Heart right ventricle (tissue), 16 donors: Measurements from ENCODE around the gene FFAR4. TPM values are rescaled to one million over a fixed set of nuclear protein-coding genes. Genes with fewer than 3 reads are reported as not detected.

Experiments
- ATAC-seq, 8 donors: fragments of 200-7000 bp; cut with Tn5 transposase; one replicate each; pipeline ENCODE4 v1.9.1; 2020; ENCODE audit warnings: mild to moderate bottlenecking in 8 of 8, moderate library complexity in 8 of 8, moderate number of reproducible peaks in 1 of 8
- DNase-seq, 2 donors: peaks; one replicate each; pipeline ENCODE4 v3.0.0-alpha.2; 2020
- H3K27ac ChIP-seq, 10 donors: fragments of 200-600 bp; sonication (generic) in 2 of 10; one replicate each; pipeline versions ENCODE4 v1.5.0 to v1.8.0; 2020 to 2022; ENCODE audit warnings: mild to moderate bottlenecking in 3 of 10
- H3K27me3 ChIP-seq, 7 donors: fragments of 200-600 bp; one replicate each; pipeline ENCODE4 v1.8.0; 2021 to 2022; ENCODE audit warnings: mild to moderate bottlenecking in 2 of 7
- H3K36me3 ChIP-seq, 9 donors: fragments of 200-600 bp; sonication (generic) in 1 of 9; one replicate each; pipeline versions ENCODE4 v1.5.0 to v1.8.0; 2020 to 2022; ENCODE audit warnings: mild to moderate bottlenecking in 2 of 9
- H3K4me1 ChIP-seq, 9 donors: fragments of 200-600 bp; sonication (generic) in 1 of 9; one replicate each; pipeline versions ENCODE4 v1.5.0 to v1.8.0; 2020 to 2022; ENCODE audit warnings: mild to moderate bottlenecking in 4 of 9
- H3K4me3 ChIP-seq, 10 donors: fragments of 200-600 bp; sonication (generic) in 2 of 10; one replicate each; pipeline versions ENCODE4 v1.5.0 to v1.8.0; 2020 to 2022; ENCODE audit warnings: mild to moderate bottlenecking in 7 of 10, moderate library complexity in 2 of 10
- H3K9me3 ChIP-seq, 11 donors: fragments of 200-600 bp in 10 of 11; sonication (generic) in 2 of 11; one replicate each; pipeline versions ENCODE4 v1.5.0 to v1.8.0; 2013 to 2022; ENCODE audit warnings: mild to moderate bottlenecking in 2 of 11, control low read depth in 1 of 11, moderate library complexity in 1 of 11
- WGBS, 2 donors: extraction: QIAGEN DNeasy Blood & Tissue Kit; methylation state at CpG; one replicate each; pipeline ENCODE4 v1.1.7; 2013; ENCODE audit warnings: inconsistent platforms in 1 of 2; 5-methylcytosine and 5-hydroxymethylcytosine counted together
- intact Hi-C, 10 donors: fragments of 100-400 bp; cut with DNase I; formaldehyde crosslinking; loops; one replicate each; pipeline versions ENCODE4 v1.11.1 to v1.14.2; 2022
- polyA plus RNA-seq, 2 donors: library from polyadenylated mRNA; stranded (reverse); fragments of 200-250 nt; gene quantifications; one replicate each; pipeline ENCODE4 v1.2.3, GENCODE V29; 2013
- total RNA-seq, 10 donors: library from RNA; stranded (reverse); fragmentation: NEBNext Ultra II Directional in 3 of 10; extraction: Animal tissue kit (Norgen Biotek cat#: 25700) in 3 of 10; gene quantifications; one replicate each; pipeline versions ENCODE4 v1.2.1 to v1.2.4, GENCODE V29; 2021 to 2023
- TF ChIP-seq, protein P1 (sequence below), 9 donors: fragments of 200-600 bp; sonication (generic) in 2 of 9; IDR thresholded peaks; one replicate each; pipeline versions ENCODE4 v1.5.0 to v1.8.0; 2021 to 2022; ENCODE audit warnings: antibody characterized with exemption in 9 of 9, mild to moderate bottlenecking in 5 of 9, moderate library complexity in 1 of 9
- donor health status: Arrhythmogenic right ventricular cardiomyopathy.
- donor health status: ischemic (EF 13 %, LVEDD 7.1; RV severe dilation, severe dysfunction).
- donor health status: healthy with polysubstance abuse.
- donor health status: DM: no; HTN: yes; CAD: no.
- donor health status: DM: no; HTN: no; CAD: no.
- donor health status: ischemic (EF 25% LVEDD 6.9; RV normal size, moderate dysfunction).
- donor health status: ischemic (EF 25% LVEDD 5.7; RV mildly dilated, moderate dysfunction).
- donor health status: healthy.
- donor health status: DM: yes; HTN: yes; CAD: no.
- donor health status: Ischemic cardiomyopathy.
- donor health status: ischemic (EF 35%, LVEDD 5.7; RV mildly dilated, moderate dysfunction).
- donor health status: nonischemic (EF 11% LVEDD 7.7; RV severe dilation, severe dysfunction).
- donor health status: DM: yes; HTN: yes; CAD: no.
- donor health status: PGD.
- donor health status: ischemic (EF 29% LVEDD 5.4; RV normal size, mild dysfunction).
- donor health status: nonischemic (EF 23%, LVEDD 6.1; RV moderate dilation, normal function).

Gene FFAR4
- total and polyA plus RNA-seq, 12 donors, result 0.07 to 0.37 (median 0.12) TPM; not detected in 6

DNA sequence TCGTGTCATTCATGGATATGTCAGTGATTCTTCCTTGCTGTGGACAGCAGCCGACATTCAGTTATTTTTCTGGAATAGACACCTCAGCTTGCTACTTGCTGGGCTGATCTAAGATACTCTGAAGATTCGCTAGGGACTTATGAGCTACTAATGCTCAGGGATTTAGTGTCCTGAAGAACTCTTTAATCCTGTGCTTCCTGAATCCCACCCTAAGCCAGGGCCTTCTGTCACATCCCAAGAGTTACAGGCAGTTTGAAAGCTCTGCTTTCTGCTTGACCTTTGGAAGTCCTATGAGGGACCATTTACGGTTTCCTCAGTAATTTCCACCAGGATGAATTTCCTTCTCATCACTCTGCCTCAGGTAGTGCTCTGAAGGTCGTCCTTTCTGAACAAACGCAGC, 45.8 kb downstream of the FFAR4 start, which contains the start of gene PDE6C:
PDE6C (plus strand) TSS at position 227 of the 400 bp plus-strand sequence. CDS start 189 bp downstream, outside the sequence.
- Histone ChIP-seq H3K36me3 (no peaks in the 10 kb centered on the region), H3K4me3 (no peak within 1 kb of the TSS), H3K27ac (no peak within 1 kb of the TSS), H3K27me3 (peaks cover 0 to 9% (median 4%) of the 10 kb centered on the region in 7 donors), H3K4me1 (peaks cover 0 to 17% (median 0%) of the 10 kb centered on the region in 9 donors), H3K9me3 (peaks cover 0 to 8% (median 0%) of the 10 kb centered on the region in 11 donors)
- DNase-seq, result no peak
- TF ChIP-seq, protein P1, sequence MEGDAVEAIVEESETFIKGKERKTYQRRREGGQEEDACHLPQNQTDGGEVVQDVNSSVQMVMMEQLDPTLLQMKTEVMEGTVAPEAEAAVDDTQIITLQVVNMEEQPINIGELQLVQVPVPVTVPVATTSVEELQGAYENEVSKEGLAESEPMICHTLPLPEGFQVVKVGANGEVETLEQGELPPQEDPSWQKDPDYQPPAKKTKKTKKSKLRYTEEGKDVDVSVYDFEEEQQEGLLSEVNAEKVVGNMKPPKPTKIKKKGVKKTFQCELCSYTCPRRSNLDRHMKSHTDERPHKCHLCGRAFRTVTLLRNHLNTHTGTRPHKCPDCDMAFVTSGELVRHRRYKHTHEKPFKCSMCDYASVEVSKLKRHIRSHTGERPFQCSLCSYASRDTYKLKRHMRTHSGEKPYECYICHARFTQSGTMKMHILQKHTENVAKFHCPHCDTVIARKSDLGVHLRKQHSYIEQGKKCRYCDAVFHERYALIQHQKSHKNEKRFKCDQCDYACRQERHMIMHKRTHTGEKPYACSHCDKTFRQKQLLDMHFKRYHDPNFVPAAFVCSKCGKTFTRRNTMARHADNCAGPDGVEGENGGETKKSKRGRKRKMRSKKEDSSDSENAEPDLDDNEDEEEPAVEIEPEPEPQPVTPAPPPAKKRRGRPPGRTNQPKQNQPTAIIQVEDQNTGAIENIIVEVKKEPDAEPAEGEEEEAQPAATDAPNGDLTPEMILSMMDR (IDR thresholded peaks at IDR 0.05), result no peak
- 82 to 86% methylated on average over 6 of the region's 6 CpGs for WGBS, 2 donors
- intact Hi-C loops, result no loop called here
- ATAC-seq, result no peak

DNA sequence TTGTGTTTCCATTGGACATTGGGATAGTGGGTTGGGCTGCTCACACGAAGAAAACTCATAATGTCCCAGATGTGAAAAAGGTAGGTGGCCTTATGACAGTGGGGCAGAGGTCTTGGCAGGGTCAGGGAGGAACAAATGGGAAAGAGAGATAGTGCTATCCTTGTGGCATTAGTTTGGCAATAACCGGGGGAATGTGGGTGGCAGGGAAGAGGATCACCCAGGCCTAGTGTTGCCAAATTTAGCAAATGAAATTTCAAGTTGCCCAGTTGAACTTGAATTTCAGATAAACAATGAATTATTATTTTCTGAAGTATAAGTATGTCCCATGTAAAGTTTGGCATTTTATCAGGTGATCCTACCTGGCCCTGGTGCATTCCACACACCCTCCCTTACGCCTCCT, 46.7 kb downstream of the FFAR4 start:
- WGBS, 2 donors, result 76 to 89% methylated on average over 3 of the region's 3 CpGs
- intact Hi-C loops, result no loop called here
- Histone ChIP-seq H3K4me1 (peaks cover 0 to 20% (median 0%) of the 10 kb centered on the region in 9 donors), H3K27ac (no peak overlapping the region), H3K9me3 (peaks cover 0 to under 1% (median 0%) of the 10 kb centered on the region in 11 donors), H3K36me3 (no peaks in the 10 kb centered on the region), H3K4me3 (no peak overlapping the region), H3K27me3 (peaks cover 0 to 7% (median 4%) of the 10 kb centered on the region in 7 donors)
- TF ChIP-seq, protein P1 (IDR thresholded peaks at IDR 0.05), result no peak
- ATAC-seq, result no peak
- DNase-seq, result no peak

DNA sequence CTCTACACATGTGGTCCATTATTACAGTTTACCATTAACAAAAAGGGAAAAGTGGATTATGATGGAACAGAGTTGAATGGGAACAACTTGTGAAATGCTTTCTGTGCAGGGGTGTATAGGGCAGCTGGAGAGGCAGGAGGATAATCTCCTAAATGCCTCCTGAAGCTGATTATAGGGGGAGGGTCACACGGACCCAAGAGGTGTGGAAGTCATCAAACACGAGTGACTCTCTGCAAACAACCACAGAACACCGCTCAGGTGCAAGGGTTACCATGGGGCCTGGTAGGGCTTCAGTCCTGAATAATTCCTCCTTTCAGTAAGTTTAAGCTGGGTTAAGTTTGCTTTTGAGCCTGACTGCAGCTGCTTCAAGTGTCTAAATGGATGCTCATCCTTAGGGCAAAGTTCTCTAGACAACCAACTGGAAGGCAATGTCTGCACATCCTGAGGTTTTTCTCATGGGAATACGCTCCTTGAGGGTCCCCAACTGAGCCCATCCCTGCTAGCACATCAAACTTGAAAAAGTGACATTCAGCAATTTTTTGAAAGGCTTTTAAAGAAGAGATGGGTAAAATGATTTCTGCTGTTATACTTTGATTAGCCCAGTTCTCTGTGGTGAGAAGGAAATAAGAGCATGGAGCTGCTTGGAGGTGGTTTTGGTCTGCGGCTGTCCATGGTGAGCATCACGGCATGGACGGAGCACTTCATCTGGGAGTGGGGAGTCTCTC, 47.8 kb downstream of the FFAR4 start:
- H3K27me3 ChIP-seq, result peaks cover 0 to 7% (median under 1%) of the 10 kb centered on the region in 7 donors
- intact Hi-C loops, result no loop called here
- no peak for DNase-seq
- ATAC-seq, result no peak
- TF ChIP-seq, protein P1 (IDR thresholded peaks at IDR 0.05), result no peak
- H3K4me3 ChIP-seq, result no peak overlapping the region
- no peaks in the 10 kb centered on the region for H3K9me3 ChIP-seq
- H3K4me1 ChIP-seq, result peaks cover 0 to 20% (median 0%) of the 10 kb centered on the region in 9 donors
- H3K27ac ChIP-seq, result no peak overlapping the region
- WGBS, 2 donors, result 71 to 79% methylated on average over 7 of the region's 7 CpGs
- no peaks in the 10 kb centered on the region for H3K36me3 ChIP-seq

DNA sequence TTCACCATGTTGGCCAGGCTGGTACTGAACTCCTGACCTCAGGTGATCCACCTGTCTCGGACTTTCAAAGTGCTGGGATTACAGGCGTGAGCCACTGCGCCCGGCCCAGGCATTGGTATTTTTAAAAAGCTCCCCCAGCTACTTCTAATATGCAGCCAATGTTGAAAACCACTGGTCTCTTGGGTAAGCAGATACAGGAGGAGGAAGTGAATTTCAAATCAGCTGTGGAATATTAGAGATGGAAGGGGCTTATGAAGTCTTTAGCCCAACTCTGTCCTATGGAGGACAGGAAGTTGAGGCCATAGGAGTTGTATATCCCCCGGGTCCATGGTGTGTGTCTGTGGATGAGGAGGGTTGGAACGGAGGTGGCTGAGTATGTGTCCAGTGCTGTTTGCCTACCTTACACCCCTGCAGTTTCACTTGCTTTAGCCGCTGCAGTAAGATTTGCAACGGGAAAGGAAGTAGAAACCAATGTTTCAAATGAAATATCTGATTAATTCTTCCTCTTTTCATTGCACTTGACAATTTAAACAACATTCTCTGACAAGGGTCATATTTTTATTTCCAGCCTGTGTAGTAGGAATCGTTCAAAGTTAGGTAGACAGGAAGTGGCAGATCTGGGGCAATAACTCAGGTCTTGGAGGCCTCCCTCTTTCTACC, 49.2 kb downstream of the FFAR4 start:
- H3K4me1 ChIP-seq, result peaks cover 0 to 20% (median 0%) of the 10 kb centered on the region in 9 donors
- WGBS, 2 donors, result 67 to 83% methylated on average over 9 of the region's 9 CpGs
- no peaks in the 10 kb centered on the region for H3K27me3 ChIP-seq
- ATAC-seq (no peak), DNase-seq (no peak)
- TF ChIP-seq, protein P1 (IDR thresholded peaks at IDR 0.05), result no peak
- intact Hi-C loops, result no loop called here
- H3K27ac ChIP-seq, result peak overlapping the region in 1 of 10 donors; percentile 58
- peak overlapping the region in 1 of 10 donors; percentile 9 for H3K4me3 ChIP-seq
- H3K36me3 ChIP-seq, result no peaks in the 10 kb centered on the region
- no peaks in the 10 kb centered on the region for H3K9me3 ChIP-seq
